ENCODE results near the gene ERAL1.

DNA sequence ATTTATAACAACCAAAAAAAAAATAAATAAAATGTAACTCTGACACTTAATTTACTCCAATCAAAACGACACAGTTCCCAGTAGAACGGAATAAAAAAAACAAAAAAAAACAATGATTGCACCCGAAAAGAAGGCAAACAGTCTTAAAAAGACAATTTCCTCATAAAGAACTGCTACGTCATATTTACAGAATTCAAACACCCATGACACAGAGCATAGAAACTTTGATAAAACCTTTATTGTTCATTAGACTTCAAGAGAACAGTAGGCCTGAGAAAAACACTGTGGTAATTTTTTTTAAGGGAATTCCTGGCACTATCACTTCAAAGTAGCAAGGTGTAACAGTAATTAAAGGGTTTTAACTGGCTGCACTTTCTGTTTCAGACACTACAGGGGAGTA lies 38.3 kb upstream of the ERAL1 start:
- TF ChIP-seq, protein P1, sequence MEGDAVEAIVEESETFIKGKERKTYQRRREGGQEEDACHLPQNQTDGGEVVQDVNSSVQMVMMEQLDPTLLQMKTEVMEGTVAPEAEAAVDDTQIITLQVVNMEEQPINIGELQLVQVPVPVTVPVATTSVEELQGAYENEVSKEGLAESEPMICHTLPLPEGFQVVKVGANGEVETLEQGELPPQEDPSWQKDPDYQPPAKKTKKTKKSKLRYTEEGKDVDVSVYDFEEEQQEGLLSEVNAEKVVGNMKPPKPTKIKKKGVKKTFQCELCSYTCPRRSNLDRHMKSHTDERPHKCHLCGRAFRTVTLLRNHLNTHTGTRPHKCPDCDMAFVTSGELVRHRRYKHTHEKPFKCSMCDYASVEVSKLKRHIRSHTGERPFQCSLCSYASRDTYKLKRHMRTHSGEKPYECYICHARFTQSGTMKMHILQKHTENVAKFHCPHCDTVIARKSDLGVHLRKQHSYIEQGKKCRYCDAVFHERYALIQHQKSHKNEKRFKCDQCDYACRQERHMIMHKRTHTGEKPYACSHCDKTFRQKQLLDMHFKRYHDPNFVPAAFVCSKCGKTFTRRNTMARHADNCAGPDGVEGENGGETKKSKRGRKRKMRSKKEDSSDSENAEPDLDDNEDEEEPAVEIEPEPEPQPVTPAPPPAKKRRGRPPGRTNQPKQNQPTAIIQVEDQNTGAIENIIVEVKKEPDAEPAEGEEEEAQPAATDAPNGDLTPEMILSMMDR (conservative IDR thresholded peaks at IDR 0.05 in 1 of 2, IDR thresholded peaks at IDR 0.05 in 1 of 2; ENCODE audit: low read depth in 1 of 2, low read length in 2 of 2) = no peak
- no peak for TF ChIP-seq EZH2 (IDR thresholded peaks at IDR 0.05; ENCODE audit: low read length, missing control alignments)

All from fibroblast of lung (primary cell).